ENCODE results near the gene THPO.

THPO gene

DNA sequence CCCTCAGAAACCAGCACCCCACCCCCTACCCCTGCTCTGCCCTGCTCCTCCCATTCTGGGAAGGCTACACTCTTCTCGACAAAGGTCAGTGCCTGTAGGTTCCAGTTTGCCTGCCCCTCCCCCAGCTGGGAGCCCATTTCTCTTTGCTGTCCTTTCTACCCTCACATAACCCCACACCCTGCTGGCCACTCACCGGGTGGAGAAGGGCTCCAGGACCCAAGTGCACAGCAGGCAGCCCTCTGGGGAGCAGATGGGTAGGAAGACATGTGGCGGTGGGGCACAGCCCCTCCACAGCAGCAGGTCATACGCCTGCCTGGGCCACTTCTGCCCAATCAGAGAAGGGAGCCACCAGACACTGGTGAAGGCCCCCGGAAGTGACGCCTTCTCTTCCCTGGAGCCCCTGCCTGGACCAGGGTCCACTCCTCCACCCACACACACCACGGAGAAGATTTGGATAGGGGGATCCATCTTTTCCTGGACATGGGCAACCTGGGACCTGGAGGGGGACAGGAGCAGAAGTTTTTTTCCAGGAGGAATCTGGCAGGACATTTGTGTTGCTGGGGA is at the start of gene THPO:
TSS of gene THPO (minus strand) at position 326 of the 564 bp plus-strand sequence. CDS start 1,948 bp downstream, outside the sequence.
- DNase-seq = no peak

DNA sequence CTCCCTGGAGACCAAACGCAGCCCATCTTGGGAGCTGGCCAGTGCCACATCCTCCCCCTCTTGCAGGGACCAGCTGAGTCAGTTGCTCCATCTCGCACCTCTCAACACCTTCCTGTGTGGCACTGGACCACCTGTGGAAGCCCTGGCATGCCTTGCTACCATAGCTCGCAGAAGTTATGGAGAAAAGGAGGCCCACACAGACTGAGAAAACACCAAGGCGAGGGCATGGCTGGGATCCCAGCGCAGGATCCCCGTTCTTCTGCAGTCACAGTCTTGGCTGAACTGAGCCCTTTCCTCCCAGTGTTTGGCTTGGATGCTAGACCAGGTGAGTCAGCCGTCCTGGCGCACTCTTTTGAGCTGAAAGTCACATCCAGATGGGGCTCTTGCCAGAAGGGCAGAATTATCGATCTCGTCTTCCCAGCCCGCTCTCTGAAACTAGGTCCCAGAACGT is 48.7 kb upstream of the THPO start:
- DNase-seq = no peak

DNA sequence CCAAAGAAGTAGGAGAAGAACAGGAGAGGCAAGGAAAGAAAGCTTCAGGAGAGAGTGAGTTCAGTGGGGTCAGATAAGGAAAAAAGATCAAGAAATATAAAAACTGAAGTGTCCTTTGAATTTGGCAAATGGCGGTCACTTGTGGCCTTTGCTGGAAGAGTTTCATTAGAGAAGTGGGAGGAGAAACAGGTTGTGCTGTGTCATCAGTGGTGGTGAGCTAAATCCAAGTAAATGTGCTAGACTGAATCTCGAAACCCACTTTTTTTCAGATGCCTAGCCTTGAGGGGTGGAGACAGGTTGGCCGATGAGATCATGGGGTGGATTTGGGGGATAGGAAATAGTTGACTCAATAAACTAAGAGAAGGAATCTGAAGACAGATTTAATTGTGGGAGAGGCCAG is 45.6 kb upstream of the THPO start:
- no peak for DNase-seq

DNA sequence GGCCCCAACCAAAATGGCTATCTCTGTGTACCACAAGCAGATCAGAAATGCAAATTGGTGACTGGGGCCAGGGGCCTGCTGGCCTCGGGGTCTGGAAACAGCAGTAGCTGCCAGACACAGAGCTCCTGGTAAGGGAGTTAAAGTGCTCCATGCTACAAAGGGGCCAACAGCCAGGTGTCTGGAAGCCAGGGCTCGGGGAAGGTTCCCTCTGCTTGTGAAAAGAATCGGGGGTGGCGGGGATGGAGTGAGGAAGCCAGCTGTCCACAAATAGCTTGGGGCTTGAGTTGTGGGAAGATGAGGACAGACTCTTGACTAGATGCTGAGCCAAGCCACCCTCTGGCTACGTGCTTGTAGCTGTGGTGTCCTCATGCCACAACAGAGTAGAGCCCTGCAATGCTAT is 41.2 kb upstream of the THPO start:
- no peak for DNase-seq

DNA sequence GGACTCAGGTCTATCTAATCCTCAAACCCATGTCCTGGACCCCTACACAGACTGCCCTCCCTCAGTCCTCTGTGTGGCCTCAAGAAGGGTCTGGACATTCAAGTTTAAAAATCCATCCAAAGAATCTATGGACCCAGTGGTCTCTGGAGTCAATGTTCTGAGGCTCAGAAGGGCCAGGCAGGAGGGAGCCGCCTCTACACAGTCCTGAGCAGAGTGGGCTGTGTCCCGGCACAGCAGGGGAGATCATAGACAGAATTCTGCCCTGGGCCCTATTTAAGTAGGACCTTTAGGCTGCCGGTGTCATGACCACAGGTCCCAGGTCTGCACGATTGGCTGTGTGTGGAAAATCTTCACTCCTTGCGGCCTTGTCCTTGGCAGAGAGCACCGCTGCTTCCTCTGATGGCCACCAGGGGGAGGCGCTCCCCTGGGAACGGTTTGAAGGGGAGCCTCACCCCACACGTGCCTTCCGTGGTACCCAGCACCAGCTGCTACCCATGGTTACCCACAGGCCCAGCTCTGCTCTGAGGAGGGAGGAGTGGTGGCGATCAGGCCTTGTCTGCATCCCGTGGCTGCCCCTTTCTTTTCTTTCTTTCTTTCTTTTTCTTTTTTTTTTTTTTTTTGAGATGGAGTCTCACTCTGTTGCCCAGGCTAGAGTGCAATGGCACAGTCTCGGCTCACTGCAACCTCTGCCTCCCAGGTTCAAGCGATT is 39.8 kb upstream of the THPO start:
- peak; percentile 82 for DNase-seq

DNA sequence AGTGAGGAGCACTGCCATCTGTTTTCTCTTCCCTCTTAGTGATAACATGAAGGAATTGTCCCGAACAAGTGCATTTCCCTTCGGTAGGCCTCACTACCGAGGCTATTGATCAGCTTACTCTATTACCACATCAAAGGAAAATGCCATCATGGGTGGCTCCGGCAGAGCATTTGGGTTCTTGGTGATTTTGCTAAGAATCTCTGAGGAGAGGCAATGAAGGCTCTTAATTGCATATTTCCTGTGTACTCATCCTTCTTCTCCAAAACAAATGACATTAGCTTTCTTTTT is 37.1 kb upstream of the THPO start:
- DNase-seq = no peak

DNA sequence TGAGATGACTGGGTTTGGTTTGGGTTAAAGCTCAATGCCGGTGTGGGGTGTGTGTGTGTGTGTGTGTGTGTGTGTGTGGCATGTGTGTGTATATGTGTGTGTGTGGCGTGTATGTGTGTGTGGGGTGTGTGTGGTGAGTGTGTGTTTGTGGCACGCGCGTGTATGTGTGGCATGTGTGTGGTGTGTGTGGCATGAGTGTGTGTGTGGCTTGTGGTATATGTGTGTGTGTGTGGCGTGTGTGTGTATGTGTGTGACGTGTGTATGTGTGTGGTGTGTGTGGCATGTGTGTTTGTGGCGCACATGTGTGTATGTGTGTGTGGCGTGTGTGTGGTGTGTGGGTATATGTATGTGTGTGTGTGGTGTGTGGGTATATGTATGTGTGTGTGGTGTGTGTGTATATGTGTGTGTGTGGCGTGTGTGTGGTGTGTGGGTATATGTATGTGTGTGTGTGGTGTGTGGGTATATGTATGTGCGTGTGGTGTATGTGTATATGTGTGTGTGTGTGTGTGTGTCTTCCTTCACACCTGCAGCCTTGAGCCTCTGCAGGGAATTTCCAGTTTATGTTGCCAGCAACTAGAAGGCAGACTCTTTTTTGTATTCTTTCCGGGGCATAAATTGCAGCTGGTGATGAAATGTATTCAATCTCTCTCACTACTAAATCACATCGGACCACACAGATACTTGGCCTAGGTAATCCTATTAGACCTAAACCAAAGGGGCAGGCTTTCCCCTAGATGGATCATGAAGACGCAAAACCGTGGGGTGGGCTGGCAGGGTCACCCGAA is 36.6 kb upstream of the THPO start:
- DNase-seq = no peak

DNA sequence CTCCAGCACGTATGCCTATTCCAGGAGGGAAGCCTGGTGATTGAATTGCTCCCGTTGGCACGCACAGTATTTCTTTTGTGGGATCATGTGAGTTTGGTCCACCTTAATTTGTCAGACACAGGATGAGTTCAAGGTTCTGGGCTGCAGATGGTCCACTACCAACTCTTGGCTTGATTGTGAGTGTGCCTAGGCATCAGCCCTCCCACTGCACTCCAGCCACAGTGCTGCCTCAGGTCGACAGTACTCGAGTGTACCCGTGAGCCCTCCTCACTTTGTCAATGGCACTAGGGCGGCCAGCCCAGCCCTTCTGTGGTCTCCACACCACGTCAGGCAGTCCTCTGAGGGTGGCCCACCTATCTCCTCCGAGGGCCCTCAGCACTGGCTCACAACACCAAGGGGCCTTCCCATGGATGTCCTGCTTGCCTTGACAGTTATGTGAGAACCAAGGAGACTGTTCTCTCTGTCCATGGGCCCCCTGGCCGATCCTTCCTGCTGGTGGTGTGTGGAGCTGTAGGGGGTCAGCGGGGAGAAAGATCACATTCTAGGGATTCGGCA is 32.0 kb upstream of the THPO start:
- DNase-seq = no peak

DNA sequence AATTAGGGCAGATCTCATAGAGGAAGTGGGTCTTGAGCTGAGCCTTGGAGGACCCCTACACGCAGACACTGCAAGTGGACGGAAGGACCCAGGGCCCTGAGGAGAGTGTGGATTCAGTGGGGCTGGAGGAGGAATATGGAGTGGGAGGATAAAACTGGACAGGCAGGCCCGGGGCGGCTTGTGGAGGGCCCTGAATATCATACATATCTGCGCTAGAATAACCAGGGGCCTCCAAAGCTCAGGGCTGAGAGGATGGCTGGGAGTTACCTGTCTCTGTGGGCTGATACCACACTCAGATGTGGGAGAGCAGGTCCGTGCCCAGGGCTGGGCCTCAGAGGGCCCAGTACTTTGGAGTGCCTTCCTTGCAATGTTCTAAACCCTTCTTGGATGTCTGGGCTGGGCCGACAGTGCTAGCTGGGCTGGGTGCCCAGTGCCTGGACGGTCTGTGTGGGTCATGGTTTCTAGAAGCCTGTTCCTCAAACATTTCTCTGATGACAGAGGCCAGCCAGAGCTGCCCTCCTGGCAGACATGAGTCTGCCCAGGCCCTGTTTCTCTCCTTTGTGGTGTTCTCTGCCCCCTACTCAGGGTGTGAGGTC is 31.4 kb upstream of the THPO start:
- no peak for DNase-seq

DNA sequence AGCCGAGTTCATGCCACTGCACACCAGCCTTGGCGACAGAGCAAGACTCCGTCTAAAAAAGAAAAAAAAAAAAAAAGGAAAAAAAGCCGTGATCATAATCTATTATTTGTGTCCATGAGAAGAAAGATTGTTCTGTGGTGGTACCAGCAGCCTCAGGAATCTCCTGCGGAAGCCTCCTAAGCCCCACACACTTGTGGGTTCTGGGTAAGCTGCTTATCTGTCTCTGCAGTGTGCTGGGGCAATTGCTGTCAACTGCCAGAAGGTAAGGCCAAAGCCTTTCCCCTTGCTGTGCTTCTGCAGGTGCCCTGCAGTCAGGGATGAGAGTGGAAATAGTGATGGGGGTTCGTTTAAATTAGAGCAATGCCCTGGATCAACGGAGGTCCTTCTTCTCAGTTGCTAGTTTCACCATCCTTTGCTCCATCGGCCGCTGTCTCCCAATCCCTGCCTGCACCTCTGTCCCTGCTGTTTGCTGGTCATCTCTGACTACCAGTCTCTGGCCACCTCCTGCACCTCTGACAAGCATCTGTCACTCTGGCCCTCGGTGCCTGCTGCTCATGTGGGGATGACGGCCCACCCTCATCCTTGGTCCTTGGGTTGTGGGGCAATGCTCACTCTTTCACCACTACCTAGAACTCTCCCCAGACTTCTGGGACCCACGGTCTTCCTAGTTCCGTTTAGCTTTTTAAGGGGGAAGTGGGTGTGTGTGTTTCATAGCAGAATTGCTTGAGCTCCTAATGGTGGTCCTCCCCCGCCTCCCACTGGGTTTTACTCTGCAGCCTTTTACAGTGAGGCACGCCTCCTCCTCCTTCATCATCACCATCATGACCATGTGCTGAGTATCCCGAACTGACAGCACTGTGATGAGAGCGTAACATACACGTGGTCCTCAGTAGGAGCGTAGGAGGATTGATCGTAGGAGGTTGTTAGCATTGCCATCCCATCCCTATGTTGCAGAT is 27.3 kb upstream of the THPO start:
- DNase-seq = no peak

DNA sequence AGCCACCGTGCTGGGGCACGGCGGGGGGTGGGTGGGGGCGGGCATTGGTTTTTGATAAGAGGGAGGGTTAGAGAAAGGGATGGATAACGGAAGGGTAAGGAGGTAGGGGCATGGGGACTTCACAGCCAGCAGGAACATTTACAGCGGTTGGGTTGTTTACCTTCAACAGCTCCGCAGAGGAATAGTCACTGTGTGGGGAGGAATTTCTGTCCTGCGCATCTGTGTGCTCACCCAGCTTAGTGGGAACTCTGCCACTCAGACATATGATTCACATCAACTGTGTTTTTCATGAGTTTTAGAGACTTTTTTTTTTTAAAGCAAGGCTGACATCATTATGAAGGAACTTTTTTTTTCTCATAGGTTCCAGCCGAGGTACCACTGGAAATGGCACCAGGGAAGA is 21.4 kb upstream of the THPO start:
- no peak for DNase-seq

DNA sequence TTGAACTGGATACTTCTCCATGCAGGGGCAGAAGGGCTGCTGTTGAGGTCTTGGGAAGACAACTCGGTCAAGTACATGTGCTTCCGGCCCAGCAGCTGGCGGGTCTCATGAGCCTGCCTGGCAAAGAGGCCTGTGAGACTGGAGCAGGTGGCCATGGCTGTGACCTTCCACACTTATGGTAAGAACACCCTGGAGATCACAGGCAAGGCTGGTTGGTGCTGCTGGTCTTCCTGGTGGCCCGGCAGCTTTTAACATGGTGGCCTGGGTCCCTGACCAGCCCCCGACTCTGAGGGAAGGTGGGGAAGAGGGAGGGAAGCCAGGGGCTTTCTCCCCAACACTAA is 17.3 kb upstream of the THPO start:
- DNase-seq = no peak

DNA sequence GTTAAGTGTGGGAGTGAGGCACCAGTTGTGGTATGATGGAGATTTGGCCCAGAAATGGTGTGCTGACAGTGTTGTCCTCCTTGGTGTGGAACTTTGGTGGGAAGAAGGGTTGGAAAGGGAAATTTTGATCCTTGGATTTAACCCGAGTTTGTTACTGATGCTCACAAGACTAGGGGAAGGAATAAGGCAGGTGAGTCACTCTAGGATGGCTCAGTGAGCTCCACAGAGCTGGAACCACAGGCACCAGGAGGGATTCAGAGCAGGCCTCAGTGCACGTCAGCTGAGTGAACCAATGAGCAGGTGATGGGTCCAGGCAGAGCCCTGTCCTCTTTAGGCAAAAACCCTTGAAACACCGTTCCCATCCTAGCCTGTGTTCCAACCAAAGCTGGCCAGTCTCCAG is 13.3 kb upstream of the THPO start:
- no peak for DNase-seq

DNA sequence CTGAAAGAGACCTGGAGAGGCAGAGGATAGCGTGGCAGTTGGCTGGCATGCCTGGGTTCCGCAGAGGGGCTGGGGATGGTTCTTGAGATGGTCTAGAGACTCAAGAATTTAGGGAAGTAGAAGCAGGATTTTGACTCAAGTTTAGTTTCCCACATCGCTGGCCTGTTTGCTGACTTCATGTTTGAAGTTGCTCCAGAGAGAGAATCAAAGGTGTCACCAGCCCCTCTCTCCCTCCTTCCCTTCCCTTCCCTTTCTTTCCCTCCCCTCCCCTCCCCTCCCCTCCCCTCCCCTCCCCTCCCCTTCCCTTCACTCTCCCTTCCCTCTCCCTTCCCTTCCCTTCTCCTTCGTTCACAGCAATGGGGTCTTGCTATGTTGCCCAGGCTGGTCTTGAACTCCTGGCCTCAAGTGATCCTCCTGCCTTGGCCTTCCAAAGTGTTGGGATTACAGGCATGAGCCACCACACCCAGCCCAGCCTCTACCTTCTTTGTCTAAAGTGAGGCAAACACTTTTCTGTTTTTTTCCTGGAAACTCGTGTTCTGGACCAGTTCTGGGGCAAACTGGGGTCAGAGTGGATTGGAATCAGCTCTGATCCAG is 12.0 kb upstream of the THPO start:
- no peak for DNase-seq

DNA sequence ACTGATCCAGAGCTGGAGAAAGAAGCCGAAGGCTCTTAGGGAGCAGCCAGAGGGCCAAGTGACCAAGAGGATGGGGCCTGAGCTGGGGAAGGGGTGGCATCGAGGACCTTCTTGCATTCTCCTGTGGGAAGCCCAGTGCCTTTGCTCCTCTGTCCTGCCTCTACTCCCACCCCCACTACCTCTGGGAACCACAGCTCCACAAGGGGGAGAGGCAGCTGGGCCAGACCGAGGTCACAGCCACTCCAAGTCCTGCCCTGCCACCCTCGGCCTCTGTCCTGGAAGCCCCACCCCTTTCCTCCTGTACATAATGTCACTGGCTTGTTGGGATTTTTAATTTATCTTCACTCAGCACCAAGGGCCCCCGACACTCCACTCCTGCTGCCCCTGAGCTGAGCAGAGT is 11.4 kb upstream of the THPO start:
- DNase-seq = no peak

DNA sequence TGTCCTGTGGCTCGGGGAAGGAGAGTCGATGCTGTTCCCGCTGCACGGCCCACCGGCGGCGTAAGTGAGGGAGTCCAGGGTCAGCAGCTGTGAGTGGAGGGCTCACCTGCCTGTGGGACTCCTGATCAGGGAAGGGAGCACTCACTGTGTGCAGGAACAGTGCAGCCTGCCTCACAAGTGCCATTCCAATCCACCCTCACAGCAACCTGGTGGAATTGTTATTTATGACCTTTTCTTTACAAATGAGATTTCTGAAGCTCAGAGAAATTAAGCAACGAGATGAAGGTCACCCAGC is 10.9 kb upstream of the THPO start:
- no peak for DNase-seq

DNA sequence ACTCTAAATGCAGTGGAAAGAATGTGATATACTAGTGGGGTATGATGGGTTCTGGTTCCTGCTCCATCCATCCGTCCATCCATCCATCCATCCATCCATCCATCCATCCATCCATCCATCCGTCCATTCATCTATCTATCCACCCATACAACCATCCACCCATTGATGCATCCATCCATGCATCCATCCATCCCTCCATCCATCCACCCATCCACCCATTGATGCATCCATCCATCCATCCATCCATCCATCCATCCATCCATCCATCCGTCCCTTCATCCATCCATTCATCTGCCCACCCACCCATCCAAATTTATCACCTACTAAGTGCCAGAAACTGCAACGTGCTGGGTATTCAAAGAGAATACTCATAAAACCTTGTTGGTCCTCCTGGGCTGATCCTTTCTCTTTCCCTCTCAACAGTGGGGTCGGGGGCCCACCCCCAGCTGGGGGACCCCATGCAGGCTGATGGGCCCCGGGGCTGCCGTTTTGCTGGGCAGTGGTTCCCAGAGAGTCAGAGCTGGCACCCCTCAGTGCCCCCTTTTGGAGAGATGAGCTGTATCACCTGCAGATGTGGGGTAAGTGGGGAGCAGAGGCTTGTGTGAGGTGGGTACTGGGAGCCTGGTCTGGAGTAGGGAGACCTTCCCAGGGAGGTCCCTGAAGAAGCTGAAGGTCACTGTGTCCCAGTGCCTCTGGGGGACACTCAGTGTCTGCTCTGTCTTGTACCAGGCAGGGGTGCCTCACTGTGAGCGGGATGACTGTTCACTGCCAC is 10.3 kb upstream of the THPO start:
- DNase-seq = no peak

DNA sequence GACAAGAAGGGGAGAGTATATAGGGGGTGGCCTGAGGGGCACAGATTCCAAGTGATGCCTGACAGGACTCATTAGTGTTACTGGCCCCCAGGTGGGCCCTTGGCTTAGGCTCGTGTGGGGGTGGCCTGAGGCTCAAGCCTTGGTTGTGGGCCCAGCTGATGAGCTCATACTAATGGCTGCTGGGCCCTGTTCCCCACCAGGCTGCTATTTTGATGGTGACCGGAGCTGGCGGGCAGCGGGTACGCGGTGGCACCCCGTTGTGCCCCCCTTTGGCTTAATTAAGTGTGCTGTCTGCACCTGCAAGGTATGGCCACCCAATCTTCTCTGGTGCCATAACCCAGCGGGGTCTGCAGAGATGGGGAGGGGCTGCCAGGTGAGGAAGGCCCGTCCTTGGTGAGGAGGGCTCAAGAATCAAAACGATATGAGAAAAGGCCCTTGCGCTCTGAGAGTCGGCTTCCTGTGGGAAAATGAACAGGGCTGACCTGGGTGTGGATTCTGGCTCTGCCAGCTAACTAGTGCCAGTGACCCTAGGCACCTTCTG is 9.2 kb upstream of the THPO start:
- no peak for DNase-seq

DNA sequence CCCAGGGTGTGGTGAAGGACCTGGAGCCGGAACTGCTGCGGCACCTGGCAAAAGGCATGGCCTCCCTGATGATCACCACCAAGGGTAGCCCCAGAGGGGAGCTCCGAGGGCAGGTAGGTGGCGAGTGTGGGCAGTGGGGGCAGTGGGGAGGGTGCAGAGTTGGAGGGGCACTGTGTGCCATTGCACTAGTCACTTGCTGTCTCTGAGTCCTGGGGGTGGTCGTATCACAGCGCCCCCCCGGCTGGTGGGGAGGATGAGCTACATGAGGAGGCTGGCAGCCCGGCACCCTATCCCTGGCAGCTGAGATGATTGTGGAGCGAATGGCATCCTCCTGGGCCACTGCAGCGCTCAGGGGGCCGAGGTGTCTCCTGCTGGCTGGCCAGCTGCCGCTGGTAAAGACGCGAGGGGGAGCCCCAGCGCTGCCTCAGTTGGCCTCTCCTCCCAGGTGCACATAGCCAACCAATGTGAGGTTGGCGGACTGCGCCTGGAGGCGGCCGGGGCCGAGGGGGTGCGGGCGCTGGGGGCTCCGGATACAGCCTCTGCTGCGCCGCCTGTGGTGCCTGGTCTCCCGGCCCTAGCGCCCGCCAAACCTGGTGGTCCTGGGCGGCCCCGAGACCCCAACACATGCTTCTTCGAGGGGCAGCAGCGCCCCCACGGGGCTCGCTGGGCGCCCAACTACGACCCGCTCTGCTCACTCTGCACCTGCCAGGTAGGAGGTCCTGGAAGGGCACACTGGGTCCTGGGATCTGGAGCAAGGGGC is 8.2 kb upstream of the THPO start:
- no peak for DNase-seq

DNA sequence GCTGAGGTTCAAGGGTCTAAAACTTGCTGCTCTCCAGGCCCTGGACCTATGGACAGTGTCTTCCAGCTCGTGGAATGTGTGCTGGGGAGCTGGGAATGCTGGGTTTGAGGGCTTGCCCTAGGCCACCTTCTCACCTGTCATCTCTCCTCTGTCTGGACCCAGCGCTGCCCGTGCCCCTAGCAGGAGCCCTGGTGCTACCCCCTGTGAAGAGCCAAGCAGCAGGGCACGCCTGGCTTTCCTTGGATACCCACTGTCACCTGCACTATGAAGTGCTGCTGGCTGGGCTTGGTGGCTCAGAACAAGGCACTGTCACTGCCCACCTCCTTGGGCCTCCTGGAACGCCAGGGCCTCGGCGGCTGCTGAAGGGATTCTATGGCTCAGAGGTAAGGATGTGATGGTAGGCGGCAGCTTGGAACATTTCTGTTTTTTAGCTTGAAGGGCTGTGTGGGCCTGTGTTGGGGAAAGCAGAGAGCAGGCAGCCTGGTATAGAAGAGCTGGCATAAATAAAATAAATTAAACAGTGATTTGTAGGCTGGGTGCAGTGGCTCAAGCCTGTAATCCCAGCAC is 6.9 kb upstream of the THPO start:
- no peak for DNase-seq

All from stimulated activated CD4-positive, alpha-beta T cell treated with anti-CD3 and anti-CD28 coated beads, Interleukin-15, amount 100 ng/mL, for 24 hours (primary cell).